GM12878 (cell line): Measurements from ENCODE around the gene RTP3. TPM values are rescaled to one million over a fixed set of nuclear protein-coding genes. Genes with fewer than 3 reads are reported as not detected.

Source experiments
- ATAC-seq: fragments of 200-7000 bp; cut with Tn5 transposase; 3 replicates; pipeline ENCODE4 v1.9.1; 2020; ENCODE audit warnings: mild to moderate bottlenecking, moderate library complexity
- BruUV-seq: library from RNA; stranded (reverse); fragments of 400-500 nt; replicated peaks from 2 replicates; lab custom pipeline; 2021; lab: Mats Ljungman, UMichigan
- CTCF ChIA-PET: fragments of 300-600 bp; sonication (Branson Sonifier 250); formaldehyde crosslinking; extraction: SDS; loops from one replicate; lab custom pipeline; 2021; ENCODE audit warnings: inconsistent platforms; lab: Yijun Ruan, JAX
- POLR2A ChIA-PET: fragments of 350-600 bp; formaldehyde crosslinking; extraction: SDS; loops from one replicate; lab custom pipeline; 2021; ENCODE audit warnings: inconsistent platforms; lab: Charles Lee
- RAD21 ChIA-PET: fragments of 300-600 bp; sonication (Branson Sonifier 250); formaldehyde crosslinking; loops from one replicate; lab custom pipeline; 2023; ENCODE audit warnings: antibody characterized with exemption; ENCODE audit not compliant: unreplicated experiment; lab: Charles Lee
- SMC1A ChIA-PET: fragments of 300-600 bp; sonication (Branson Sonifier 250); formaldehyde crosslinking; loops from one replicate; lab custom pipeline; 2023; ENCODE audit not compliant: unreplicated experiment, uncharacterized antibody; lab: Charles Lee
- DNase-seq: peaks from one replicate; pipeline ENCODE4 v3.0.0-alpha.2; 2011; ENCODE audit warnings: low read depth, low spot score
- FAIRE-seq: peaks from 3 replicates; lab custom pipeline; 2011; peaks lifted over from hg19 to GRCh38; lab: Jason Lieb, UNC
- H2AFZ ChIP-seq: 2 replicates; pipeline ENCODE4 v1.6.0; 2011; ENCODE audit warnings: low read depth, low read length, control low read depth; ENCODE audit not compliant: control insufficient read depth
- H3K27ac ChIP-seq: 2 replicates; pipeline ENCODE4 v1.5.1; 2011; ENCODE audit warnings: control low read depth; ENCODE audit not compliant: control insufficient read depth, insufficient read depth
- H3K27me3 ChIP-seq, 2 experiments: replicated peaks in 1 of 2; 2 replicates each; pipeline versions ENCODE4 v1.6.0 to v1.6.1; 2011; ENCODE audit warnings: low read length in 1 of 2; ENCODE audit not compliant: control insufficient read depth in 2 of 2, insufficient read depth in 2 of 2
- H3K36me3 ChIP-seq, 2 experiments: 2 replicates each; pipeline ENCODE4 v1.5.1; 2011; ENCODE audit warnings: low read length in 1 of 2; ENCODE audit not compliant: control insufficient read depth in 2 of 2, insufficient read depth in 2 of 2
- H3K4me1 ChIP-seq: 2 replicates; pipeline ENCODE4 v1.6.1; 2011; ENCODE audit warnings: mild to moderate bottlenecking, low read length, moderate library complexity, mixed read lengths; ENCODE audit not compliant: control insufficient read depth, insufficient read depth
- H3K4me2 ChIP-seq: 2 replicates; pipeline ENCODE4 v1.6.0; 2011; ENCODE audit warnings: control low read depth; ENCODE audit not compliant: control insufficient read depth, insufficient read depth
- H3K4me3 ChIP-seq: fragments of 200-600 bp; sonication (generic); 2 replicates; pipeline ENCODE4 v1.5.1; 2016
- H3K79me2 ChIP-seq: 2 replicates; pipeline ENCODE4 v1.6.0; 2011; ENCODE audit warnings: low read length; ENCODE audit not compliant: control insufficient read depth, insufficient read depth
- H3K9ac ChIP-seq: 2 replicates; pipeline ENCODE4 v1.8.0; 2011; ENCODE audit warnings: low read length, control low read depth, mixed read lengths; ENCODE audit not compliant: control insufficient read depth, insufficient read depth
- H3K9me3 ChIP-seq: replicated peaks from 3 replicates; pipeline ENCODE4 v1.5.1; 2011; ENCODE audit warnings: mild to moderate bottlenecking, low read length; ENCODE audit not compliant: control insufficient read depth, insufficient read depth
- H4K20me1 ChIP-seq: 2 replicates; pipeline ENCODE4 v1.6.0; 2011; ENCODE audit not compliant: control insufficient read depth, insufficient read depth
- BCL11A ChIP-seq: IDR thresholded peaks from 2 replicates; pipeline ENCODE4 v1.6.1; 2011; ENCODE audit warnings: low read depth, low read length
- CEBPB ChIP-seq, 2 experiments: fragments of 150-350 bp in 1 of 2; IDR thresholded peaks; 2 replicates each; pipeline ENCODE4 v1.6.1; 2012 to 2014; ENCODE audit warnings: low read depth in 2 of 2, low read length in 2 of 2, borderline replicate concordance in 1 of 2, inconsistent platforms in 1 of 2
- DPF2 ChIP-seq: fragments of 450-650 bp; IDR thresholded peaks from 2 replicates; pipeline ENCODE4 v1.6.1; 2017; ENCODE audit warnings: mild to moderate bottlenecking
- ELK1 ChIP-seq: IDR thresholded peaks from 2 replicates; pipeline ENCODE4 v1.6.1; 2012; ENCODE audit warnings: low read depth, low read length, improper control_type of control experiment
- HDAC2 ChIP-seq: fragments of 200-600 bp; sonication (generic); IDR thresholded peaks from 2 replicates; pipeline ENCODE4 v1.6.1; 2017
- HDGF ChIP-seq: fragments of 450-650 bp; IDR thresholded peaks from 2 replicates; pipeline ENCODE4 v1.6.1; 2016; ENCODE audit warnings: antibody characterized with exemption
- KLF5 ChIP-seq: fragments of 450-650 bp; IDR thresholded peaks from 2 replicates; pipeline ENCODE4 v1.6.1; 2014; ENCODE audit warnings: mild to moderate bottlenecking; ENCODE audit not compliant: partially characterized antibody
- NR2C1 ChIP-seq: fragments of 450-650 bp; IDR thresholded peaks from 2 replicates; pipeline ENCODE4 v1.6.1; 2017; ENCODE audit warnings: antibody characterized with exemption, mild to moderate bottlenecking, moderate library complexity
- RB1 ChIP-seq: fragments of 450-650 bp; formaldehyde crosslinking; IDR thresholded peaks from 2 replicates; pipeline ENCODE4 v1.6.1; 2017; ENCODE audit warnings: mild to moderate bottlenecking, borderline replicate concordance
- RBBP5 ChIP-seq: fragments of 200-600 bp; sonication (generic); conservative IDR thresholded peaks from 2 replicates; pipeline ENCODE4 v1.6.1; 2016
- WRNIP1 ChIP-seq: IDR thresholded peaks from 2 replicates; pipeline ENCODE4 v1.6.1; 2011; ENCODE audit warnings: low read depth, low read length, improper control_type of control experiment, borderline replicate concordance
- WGBS: methylation state at CpG from one replicate; pipeline ENCODE4 v1.1.6; 2016; ENCODE audit warnings: low lambda C conversion rate; ENCODE audit not compliant: insufficient replicate concordance, insufficient coverage; ENCODE audit errors: missing lambda C conversion rate; 5-methylcytosine and 5-hydroxymethylcytosine counted together
- in situ Hi-C: fragments of 300-500 bp; cut with MboI; formaldehyde crosslinking; loops from 9 replicates; pipeline ENCODE4 v1.14.3; 2018; ENCODE audit warnings: mixed read lengths
- intact Hi-C: fragments of 100-400 bp; cut with micrococcal nuclease; formaldehyde crosslinking; loops from one replicate; pipeline ENCODE4 v1.14.2; 2022; ENCODE audit not compliant: unreplicated experiment
- polyA plus RNA-seq, 11 experiments: library from polyadenylated mRNA; depleted of rRNA in 4 of 11; unstranded in 6 of 11; stranded (reverse) in 5 of 11; fragments of >200 nt; fragmentation: Nextera tagmentation in 4 of 11; fragmentation: Illumina TruSeq in 1 of 11; extraction: Ambion mirVana in 4 of 11; extraction: Trizol in 1 of 11; gene quantifications; 1 replicate in 1 of 11; 2 replicates in 10 of 11; pipeline versions ENCODE4 v1.2.1 to v1.2.3, GENCODE V29; 2011 to 2016; ENCODE audit warnings: inconsistent platforms in 2 of 11, missing spikeins in 2 of 11, low read depth in 1 of 11
- total RNA-seq, 4 experiments: library from RNA; depleted of rRNA in 3 of 4; stranded (reverse); fragments of >200 nt in 3 of 4; fragmentation: Illumina TruSeq in 1 of 4; extraction: Trizol in 1 of 4; gene quantifications; 2 replicates each; pipeline versions ENCODE4 v1.2.1 to v1.2.3, GENCODE V29; 2013 to 2021
- TF ChIP-seq, protein P1 (sequence below): fragments of 450-650 bp; formaldehyde crosslinking; IDR thresholded peaks from 2 replicates; pipeline ENCODE4 v1.4.0; 2020; ENCODE audit warnings: mild to moderate bottlenecking, moderate library complexity
- TF ChIP-seq, protein P2 (sequence below): IDR thresholded peaks from 2 replicates; pipeline ENCODE4 v1.6.1; 2011; ENCODE audit warnings: borderline replicate concordance, low read depth, mild to moderate bottlenecking, moderate library complexity, mixed read lengths, low read length; ENCODE audit not compliant: insufficient read depth; ENCODE audit errors: extremely low read length
- TF ChIP-seq, protein P3 (sequence below): IDR thresholded peaks from 2 replicates; pipeline ENCODE4 v1.6.1; 2011; ENCODE audit warnings: borderline replicate concordance, low read depth, mild to moderate bottlenecking, moderate library complexity, low read length; ENCODE audit not compliant: insufficient read depth, poor library complexity, severe bottlenecking

The RTP3 gene
- total and polyA plus RNA-seq, 10 of the 15 experiments (the other 5 are each of a cell fraction or from before 2014, with no cell fraction given): 0.06 TPM; not detected in 9

DNA sequence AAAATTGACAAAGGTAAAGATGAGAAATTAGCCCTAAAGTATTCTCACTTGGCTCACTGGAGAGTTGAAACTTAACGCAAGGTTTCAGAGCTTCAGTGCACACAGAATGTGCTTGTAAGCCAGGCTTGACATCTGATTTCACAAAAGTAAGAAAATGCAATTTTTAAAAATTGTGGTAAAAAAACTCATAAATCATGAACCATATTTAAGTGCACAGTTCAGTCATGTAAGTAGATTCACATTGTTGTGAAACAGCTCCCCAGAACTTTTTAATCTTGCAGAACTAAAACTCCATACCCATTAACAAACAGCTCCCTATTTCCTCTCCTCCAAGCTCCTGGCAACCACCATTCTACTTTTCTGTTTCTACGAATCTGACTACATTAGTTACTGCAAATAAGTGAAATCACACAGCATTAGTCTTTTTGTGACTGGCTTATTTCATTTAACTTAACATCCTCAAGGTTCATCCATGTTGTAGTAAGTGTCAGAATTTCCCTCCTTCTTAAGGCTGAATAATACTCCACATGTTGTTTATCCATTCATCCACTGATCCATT lies 14.5 kb downstream of the RTP3 start:
- ChIA-PET CTCF (interaction anchor here (1.0 kb wide), 1 partner anchor 23 kb away, joined by 3 read pairs; no protein-coding TSS in a partner anchor), POLR2A (interaction anchor here (0.7 kb wide), 1 partner anchor 473 kb away, joined by 4 read pairs; no protein-coding TSS in a partner anchor), RAD21 (no interaction called here)
- no peak overlapping the region for H3K4me2 ChIP-seq
- no TSS peak for BruUV-seq
- WGBS: 60% methylated on average over 2 of the region's 2 CpGs
- no peak overlapping the region for H3K27ac ChIP-seq
- no peak overlapping the region for H3K9ac ChIP-seq
- H2AFZ ChIP-seq: no peak overlapping the region
- H3K9me3 ChIP-seq: no peaks in the 10 kb centered on the region; the same call in 2 of the 3 replicates
- FAIRE-seq: no peak
- H3K79me2 ChIP-seq: no peaks in the 10 kb centered on the region
- no peak for ATAC-seq
- H3K4me1 ChIP-seq: no peaks in the 10 kb centered on the region
- in situ Hi-C loops: no loop called here
- no peak overlapping the region for H3K4me3 ChIP-seq
- TF ChIP-seq DPF2 (no peak), CEBPB (IDR thresholded peaks at IDR 0.05; ENCODE audit: borderline replicate concordance in 1 of 2, low read depth in 2 of 2, low read length in 2 of 2) (no peak), HDAC2 (no peak), RBBP5 (no peak), ELK1 (no peak), KLF5 (no peak), BCL11A (no peak), HDGF (no peak), WRNIP1 (no peak), RB1 (no peak), NR2C1 (no peak)
- TF ChIP-seq, protein P1, sequence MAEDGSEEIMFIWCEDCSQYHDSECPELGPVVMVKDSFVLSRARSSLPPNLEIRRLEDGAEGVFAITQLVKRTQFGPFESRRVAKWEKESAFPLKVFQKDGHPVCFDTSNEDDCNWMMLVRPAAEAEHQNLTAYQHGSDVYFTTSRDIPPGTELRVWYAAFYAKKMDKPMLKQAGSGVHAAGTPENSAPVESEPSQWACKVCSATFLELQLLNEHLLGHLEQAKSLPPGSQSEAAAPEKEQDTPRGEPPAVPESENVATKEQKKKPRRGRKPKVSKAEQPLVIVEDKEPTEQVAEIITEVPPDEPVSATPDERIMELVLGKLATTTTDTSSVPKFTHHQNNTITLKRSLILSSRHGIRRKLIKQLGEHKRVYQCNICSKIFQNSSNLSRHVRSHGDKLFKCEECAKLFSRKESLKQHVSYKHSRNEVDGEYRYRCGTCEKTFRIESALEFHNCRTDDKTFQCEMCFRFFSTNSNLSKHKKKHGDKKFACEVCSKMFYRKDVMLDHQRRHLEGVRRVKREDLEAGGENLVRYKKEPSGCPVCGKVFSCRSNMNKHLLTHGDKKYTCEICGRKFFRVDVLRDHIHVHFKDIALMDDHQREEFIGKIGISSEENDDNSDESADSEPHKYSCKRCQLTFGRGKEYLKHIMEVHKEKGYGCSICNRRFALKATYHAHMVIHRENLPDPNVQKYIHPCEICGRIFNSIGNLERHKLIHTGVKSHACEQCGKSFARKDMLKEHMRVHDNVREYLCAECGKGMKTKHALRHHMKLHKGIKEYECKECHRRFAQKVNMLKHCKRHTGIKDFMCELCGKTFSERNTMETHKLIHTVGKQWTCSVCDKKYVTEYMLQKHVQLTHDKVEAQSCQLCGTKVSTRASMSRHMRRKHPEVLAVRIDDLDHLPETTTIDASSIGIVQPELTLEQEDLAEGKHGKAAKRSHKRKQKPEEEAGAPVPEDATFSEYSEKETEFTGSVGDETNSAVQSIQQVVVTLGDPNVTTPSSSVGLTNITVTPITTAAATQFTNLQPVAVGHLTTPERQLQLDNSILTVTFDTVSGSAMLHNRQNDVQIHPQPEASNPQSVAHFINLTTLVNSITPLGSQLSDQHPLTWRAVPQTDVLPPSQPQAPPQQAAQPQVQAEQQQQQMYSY: no peak
- TF ChIP-seq, protein P2, sequence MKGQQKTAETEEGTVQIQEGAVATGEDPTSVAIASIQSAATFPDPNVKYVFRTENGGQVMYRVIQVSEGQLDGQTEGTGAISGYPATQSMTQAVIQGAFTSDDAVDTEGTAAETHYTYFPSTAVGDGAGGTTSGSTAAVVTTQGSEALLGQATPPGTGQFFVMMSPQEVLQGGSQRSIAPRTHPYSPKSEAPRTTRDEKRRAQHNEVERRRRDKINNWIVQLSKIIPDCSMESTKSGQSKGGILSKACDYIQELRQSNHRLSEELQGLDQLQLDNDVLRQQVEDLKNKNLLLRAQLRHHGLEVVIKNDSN: no peak
- TF ChIP-seq, protein P3, sequence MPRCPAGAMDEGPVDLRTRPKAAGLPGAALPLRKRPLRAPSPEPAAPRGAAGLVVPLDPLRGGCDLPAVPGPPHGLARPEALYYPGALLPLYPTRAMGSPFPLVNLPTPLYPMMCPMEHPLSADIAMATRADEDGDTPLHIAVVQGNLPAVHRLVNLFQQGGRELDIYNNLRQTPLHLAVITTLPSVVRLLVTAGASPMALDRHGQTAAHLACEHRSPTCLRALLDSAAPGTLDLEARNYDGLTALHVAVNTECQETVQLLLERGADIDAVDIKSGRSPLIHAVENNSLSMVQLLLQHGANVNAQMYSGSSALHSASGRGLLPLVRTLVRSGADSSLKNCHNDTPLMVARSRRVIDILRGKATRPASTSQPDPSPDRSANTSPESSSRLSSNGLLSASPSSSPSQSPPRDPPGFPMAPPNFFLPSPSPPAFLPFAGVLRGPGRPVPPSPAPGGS: no peak
- TF ChIP-seq, all 136 proteins: peak for 0
- SMC1A ChIA-PET: interaction anchor here (1.3 kb wide), 1 partner anchor 23 kb away, joined by 3 read pairs; no protein-coding TSS in a partner anchor
- Histone ChIP-seq H3K36me3 (no peaks in the 10 kb centered on the region), H4K20me1 (no peaks in the 10 kb centered on the region), H3K27me3 (no peaks in the 10 kb centered on the region)
- no peak for DNase-seq
- intact Hi-C loops: no loop called here
